HepG2 (cell line): ENCODE results near the gene MCAT. TPM values are rescaled to one million over a fixed set of nuclear protein-coding genes. Genes with fewer than 3 reads are reported as not detected.

ENCODE experiments used
- NCOA5 ChIP-seq: sonication (generic); formaldehyde crosslinking; IDR thresholded peaks from 2 replicates; pipeline ENCODE4 v1.4.0; 2020; ENCODE audit warnings: missing genetic modification reagents
- SMC3 ChIP-seq: IDR thresholded peaks from 2 replicates; pipeline ENCODE4 v1.6.1; 2011; ENCODE audit warnings: low read length, improper control_type of control experiment
- ZNF124 ChIP-seq: sonication (generic); formaldehyde crosslinking; IDR thresholded peaks from 2 replicates; pipeline ENCODE4 v1.4.0; 2020; ENCODE audit warnings: missing genetic modification reagents
- ZNF530 ChIP-seq: sonication (generic); formaldehyde crosslinking; IDR thresholded peaks from 2 replicates; pipeline ENCODE4 v1.5.0; 2020; ENCODE audit warnings: low read depth, mild to moderate bottlenecking, missing genetic modification reagents
- polyA plus RNA-seq, 8 experiments: library from polyadenylated mRNA; depleted of rRNA in 3 of 8; stranded (reverse) in 7 of 8; unstranded in 1 of 8; fragments of >200 nt; fragmentation: Illumina TruSeq in 4 of 8; extraction: Trizol in 4 of 8; gene quantifications; 2 replicates each; pipeline versions ENCODE4 v1.2.1 to v1.2.3, GENCODE V29; 2011 to 2016; ENCODE audit warnings: low read depth in 4 of 8, missing spikeins in 1 of 8, mixed read lengths in 1 of 8; ENCODE audit not compliant: insufficient read depth in 1 of 8
- total RNA-seq, 5 experiments: library from RNA; depleted of rRNA; stranded (reverse); fragments of >200 nt; fragmentation: Illumina TruSeq; extraction: Trizol; gene quantifications; 2 replicates each; pipeline ENCODE4 v1.2.3, GENCODE V29; 2016; ENCODE audit warnings: low read depth in 1 of 5
- TF ChIP-seq, protein P1 (sequence below): sonication (generic); formaldehyde crosslinking; IDR thresholded peaks from 2 replicates; pipeline ENCODE4 v1.4.0; 2020; ENCODE audit warnings: missing genetic modification reagents
- TF ChIP-seq, protein P2 (sequence below): sonication (generic); formaldehyde crosslinking; IDR thresholded peaks from 2 replicates; pipeline ENCODE4 v1.5.0; 2020; ENCODE audit warnings: missing genetic modification reagents
- TF ChIP-seq, protein P3 (sequence below): sonication (generic); formaldehyde crosslinking; IDR thresholded peaks from 2 replicates; pipeline ENCODE4 v1.5.0; 2020; ENCODE audit warnings: missing genetic modification reagents, mild to moderate bottlenecking, borderline replicate concordance

The MCAT gene
- total and polyA plus RNA-seq, 2 of the 13 experiments (the other 11 are each of a cell fraction or from before 2014, with no cell fraction given) = 9.3 to 16.7 TPM

DNA sequence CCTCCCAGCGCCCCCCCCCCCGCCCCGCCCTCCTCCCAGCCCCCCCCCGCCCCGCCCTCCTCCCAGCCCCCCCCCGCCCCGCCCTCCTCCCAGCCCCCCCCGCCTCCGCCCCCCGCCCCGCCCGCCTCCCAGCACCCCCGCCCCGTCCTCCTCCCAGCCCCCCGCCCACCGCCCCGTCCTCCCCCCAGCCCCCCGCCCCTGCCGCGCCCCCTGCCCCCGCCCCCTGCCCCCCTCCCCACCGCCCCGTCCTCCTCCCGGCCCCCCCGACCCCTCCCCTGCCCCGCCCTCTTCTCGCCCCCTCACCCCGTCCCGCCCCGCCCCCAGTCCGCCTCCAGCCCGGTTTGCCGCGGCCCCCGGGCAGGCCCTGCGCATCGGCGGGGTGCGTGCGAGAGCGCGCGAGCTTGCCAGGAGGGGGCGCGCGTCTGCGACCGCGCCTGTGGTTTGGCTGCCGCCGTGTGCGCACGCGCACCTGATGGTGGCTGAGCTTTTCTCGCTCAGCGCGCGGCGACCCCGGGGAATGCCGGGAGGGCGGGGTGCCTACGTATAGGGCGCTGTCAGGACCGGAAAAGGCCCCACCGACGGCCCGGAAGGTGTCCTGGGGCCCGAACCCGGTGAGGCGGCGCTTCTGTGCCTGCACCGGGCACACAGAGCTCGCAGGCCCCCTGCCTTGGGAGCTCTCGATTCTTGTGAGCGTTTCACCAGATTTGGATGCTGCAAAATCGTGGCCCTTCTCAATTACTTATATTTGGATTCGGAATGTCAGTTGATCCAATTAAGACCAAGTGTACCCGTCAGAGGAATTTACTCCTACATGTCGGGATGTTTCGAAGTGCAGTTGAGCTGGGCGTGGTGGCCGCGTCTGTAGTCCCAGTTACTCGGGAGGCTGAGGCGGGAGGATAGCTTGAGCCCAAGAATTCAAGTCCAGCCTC is 44.2 kb upstream of the MCAT start (continued):
- TF ChIP-seq, protein P1, sequence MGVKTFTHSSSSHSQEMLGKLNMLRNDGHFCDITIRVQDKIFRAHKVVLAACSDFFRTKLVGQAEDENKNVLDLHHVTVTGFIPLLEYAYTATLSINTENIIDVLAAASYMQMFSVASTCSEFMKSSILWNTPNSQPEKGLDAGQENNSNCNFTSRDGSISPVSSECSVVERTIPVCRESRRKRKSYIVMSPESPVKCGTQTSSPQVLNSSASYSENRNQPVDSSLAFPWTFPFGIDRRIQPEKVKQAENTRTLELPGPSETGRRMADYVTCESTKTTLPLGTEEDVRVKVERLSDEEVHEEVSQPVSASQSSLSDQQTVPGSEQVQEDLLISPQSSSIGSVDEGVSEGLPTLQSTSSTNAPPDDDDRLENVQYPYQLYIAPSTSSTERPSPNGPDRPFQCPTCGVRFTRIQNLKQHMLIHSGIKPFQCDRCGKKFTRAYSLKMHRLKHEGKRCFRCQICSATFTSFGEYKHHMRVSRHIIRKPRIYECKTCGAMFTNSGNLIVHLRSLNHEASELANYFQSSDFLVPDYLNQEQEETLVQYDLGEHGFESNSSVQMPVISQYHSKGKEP = no peak
- TF ChIP-seq, protein P2, sequence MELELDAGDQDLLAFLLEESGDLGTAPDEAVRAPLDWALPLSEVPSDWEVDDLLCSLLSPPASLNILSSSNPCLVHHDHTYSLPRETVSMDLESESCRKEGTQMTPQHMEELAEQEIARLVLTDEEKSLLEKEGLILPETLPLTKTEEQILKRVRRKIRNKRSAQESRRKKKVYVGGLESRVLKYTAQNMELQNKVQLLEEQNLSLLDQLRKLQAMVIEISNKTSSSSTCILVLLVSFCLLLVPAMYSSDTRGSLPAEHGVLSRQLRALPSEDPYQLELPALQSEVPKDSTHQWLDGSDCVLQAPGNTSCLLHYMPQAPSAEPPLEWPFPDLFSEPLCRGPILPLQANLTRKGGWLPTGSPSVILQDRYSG = peak; percentile 63; the same call in 1 of the 2 replicates
- no peak for TF ChIP-seq ZNF530 (CRISPR knock-in tag)
- TF ChIP-seq, protein P3, sequence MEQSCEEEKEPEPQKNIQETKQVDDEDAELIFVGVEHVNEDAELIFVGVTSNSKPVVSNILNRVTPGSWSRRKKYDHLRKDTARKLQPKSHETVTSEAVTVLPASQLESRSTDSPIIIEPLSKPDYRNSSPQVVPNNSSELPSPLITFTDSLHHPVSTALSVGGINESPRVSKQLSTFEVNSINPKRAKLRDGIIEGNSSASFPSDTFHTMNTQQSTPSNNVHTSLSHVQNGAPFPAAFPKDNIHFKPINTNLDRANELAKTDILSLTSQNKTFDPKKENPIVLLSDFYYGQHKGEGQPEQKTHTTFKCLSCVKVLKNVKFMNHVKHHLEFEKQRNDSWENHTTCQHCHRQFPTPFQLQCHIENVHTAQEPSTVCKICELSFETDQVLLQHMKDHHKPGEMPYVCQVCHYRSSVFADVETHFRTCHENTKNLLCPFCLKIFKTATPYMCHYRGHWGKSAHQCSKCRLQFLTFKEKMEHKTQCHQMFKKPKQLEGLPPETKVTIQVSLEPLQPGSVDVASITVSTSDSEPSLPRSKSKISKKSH (CRISPR knock-in tag) = peak; percentile 81
- TF ChIP-seq SMC3 = no peak
- TF ChIP-seq NCOA5 (CRISPR knock-in tag) = no peak
- peak; percentile 64 for TF ChIP-seq ZNF124 (CRISPR knock-in tag)
- TF ChIP-seq, all 625 proteins: peak for 257
